HepG2 (cell line): ENCODE measurements around the gene PRPF38A. TPM values are rescaled to one million over a fixed set of nuclear protein-coding genes. Genes with fewer than 3 reads are reported as not detected.

ENCODE experiments used
- ATAC-seq: fragments of 200-7000 bp; cut with Tn5 transposase; 3 replicates; pipeline ENCODE4 v1.9.1; 2020; ENCODE audit warnings: mild to moderate bottlenecking, moderate library complexity
- BruUV-seq: library from RNA; stranded (reverse); fragments of 400-500 nt; replicated peaks from 2 replicates; lab custom pipeline; 2021; lab: Mats Ljungman, UMichigan
- CTCF ChIA-PET: fragments of 300-600 bp; formaldehyde crosslinking; extraction: SDS; loops from one replicate; lab custom pipeline; 2021; ENCODE audit warnings: low total read pairs, inconsistent platforms, low intra/inter-chr PET ratio; lab: Yijun Ruan, JAX
- POLR2A ChIA-PET: fragments of 350-600 bp; sonication (Branson Sonifier 250); formaldehyde crosslinking; loops from one replicate; lab custom pipeline; 2020; ENCODE audit warnings: antibody characterized with exemption, inconsistent platforms; lab: Yijun Ruan, JAX
- DNase-seq: peaks from one replicate; pipeline ENCODE4 v3.0.0-alpha.2; 2015; ENCODE audit warnings: low spot score
- FAIRE-seq: peaks from 3 replicates; lab custom pipeline; 2011; peaks lifted over from hg19 to GRCh38; lab: Jason Lieb, UNC
- H2AFZ ChIP-seq: one replicate; pipeline ENCODE4 v1.6.1; 2011; ENCODE audit warnings: low read length, inconsistent platforms
- H3K27ac ChIP-seq: fragments of 300-600 bp; 3 replicates; pipeline ENCODE4 v1.8.0; 2011; ENCODE audit warnings: mixed run types, mild to moderate bottlenecking, mixed read lengths, low read length, inconsistent platforms; ENCODE audit not compliant: insufficient read depth; ENCODE audit errors: extremely low read length
- H3K27me3 ChIP-seq, 2 experiments: fragments of 200-600 bp in 1 of 2; 2 replicates in 1 of 2; 3 replicates in 1 of 2; pipeline versions ENCODE4 v1.6.0 to v1.8.0; 2011; ENCODE audit warnings: low read length in 2 of 2, mild to moderate bottlenecking in 2 of 2, moderate library complexity in 2 of 2, inconsistent platforms in 1 of 2; ENCODE audit not compliant: insufficient read depth in 2 of 2, control insufficient read depth in 1 of 2
- H3K36me3 ChIP-seq, 2 experiments: fragments of 200-600 bp in 1 of 2; replicated peaks in 1 of 2; 2 replicates in 1 of 2; 3 replicates in 1 of 2; pipeline versions ENCODE4 v1.5.1 to v1.8.0; 2011; ENCODE audit warnings: low read length in 2 of 2, inconsistent platforms in 1 of 2; ENCODE audit not compliant: insufficient read depth in 2 of 2, control insufficient read depth in 1 of 2
- H3K4me1 ChIP-seq: 2 replicates; pipeline ENCODE4 v1.5.1; 2012; ENCODE audit warnings: low read length, inconsistent platforms; ENCODE audit not compliant: insufficient read depth
- H3K4me2 ChIP-seq: 2 replicates; pipeline ENCODE4 v1.6.0; 2011; ENCODE audit warnings: low read depth, low read length, inconsistent platforms
- H3K4me3 ChIP-seq, 3 experiments: fragments of 200-600 bp in 1 of 3; sonication (generic), shearing (Covaris generic) in 1 of 3; replicated peaks in 1 of 3; 2 replicates each; pipeline ENCODE4 v1.5.1; 2011 to 2016; ENCODE audit warnings: low read length in 3 of 3, inconsistent platforms in 2 of 3, low read depth in 2 of 3, mild to moderate bottlenecking in 2 of 3, control low read depth in 1 of 3, mixed read lengths in 1 of 3; ENCODE audit not compliant: insufficient read depth in 1 of 3
- H3K79me2 ChIP-seq: one replicate; pipeline ENCODE4 v1.6.1; 2011; ENCODE audit warnings: low read length, inconsistent platforms; ENCODE audit not compliant: insufficient read depth
- H3K9ac ChIP-seq: 2 replicates; pipeline ENCODE4 v1.6.0; 2011; ENCODE audit warnings: mild to moderate bottlenecking, low read depth, low read length, inconsistent platforms; ENCODE audit not compliant: insufficient read depth
- H3K9me3 ChIP-seq: 2 replicates; pipeline ENCODE4 v1.5.1; 2012; ENCODE audit warnings: mild to moderate bottlenecking, low read length
- H4K20me1 ChIP-seq: 2 replicates; pipeline ENCODE4 v1.6.0; 2011; ENCODE audit warnings: inconsistent platforms, mild to moderate bottlenecking, low read length, moderate library complexity; ENCODE audit not compliant: insufficient read depth
- AHDC1 ChIP-seq: sonication (generic); formaldehyde crosslinking; IDR thresholded peaks from 2 replicates; pipeline ENCODE4 v1.5.1; 2020; ENCODE audit warnings: mild to moderate bottlenecking, missing genetic modification reagents, borderline replicate concordance
- HCFC1 ChIP-seq: fragments of 150-350 bp; IDR thresholded peaks from 2 replicates; pipeline ENCODE4 v1.6.1; 2014; ENCODE audit warnings: low read depth, low read length
- ISL2 ChIP-seq: sonication (generic); formaldehyde crosslinking; IDR thresholded peaks from 2 replicates; pipeline ENCODE4 v1.5.0; 2020; ENCODE audit warnings: missing genetic modification reagents
- MIER2 ChIP-seq: IDR thresholded peaks from 2 replicates; pipeline ENCODE4 v1.6.1; 2016; ENCODE audit warnings: missing biosample characterization, missing genetic modification reagents
- NR2C2 ChIP-seq: sonication (generic); formaldehyde crosslinking; IDR thresholded peaks from 2 replicates; pipeline ENCODE4 v1.4.0; 2020; ENCODE audit warnings: missing genetic modification reagents, mild to moderate bottlenecking, moderate library complexity, borderline replicate concordance
- PAX8 ChIP-seq: sonication (generic); formaldehyde crosslinking; IDR thresholded peaks from 2 replicates; pipeline ENCODE4 v1.8.0; 2022; ENCODE audit warnings: mild to moderate bottlenecking, missing genetic modification reagents, borderline replicate concordance
- RFXAP ChIP-seq: sonication (generic); formaldehyde crosslinking; IDR thresholded peaks from 2 replicates; pipeline ENCODE4 v1.4.0; 2020; ENCODE audit warnings: missing genetic modification reagents, borderline replicate concordance
- RNF2 ChIP-seq: fragments of 450-650 bp; conservative IDR thresholded peaks from 2 replicates; pipeline ENCODE4 v1.6.1; 2016; ENCODE audit warnings: low read depth
- SP140L ChIP-seq: sonication (generic); formaldehyde crosslinking; IDR thresholded peaks from 2 replicates; pipeline ENCODE4 v1.4.0; 2020; ENCODE audit warnings: missing genetic modification reagents, borderline replicate concordance
- ZHX2 ChIP-seq, 2 experiments: sonication (generic) in 1 of 2; formaldehyde crosslinking in 1 of 2; IDR thresholded peaks; 2 replicates each; pipeline versions ENCODE4 v1.6.1 to v1.9.0; 2014 to 2022; ENCODE audit warnings: antibody characterized with exemption in 1 of 2, borderline replicate concordance in 1 of 2, inconsistent platforms in 1 of 2, low read depth in 1 of 2, missing genetic modification reagents in 1 of 2
- ZNF619 ChIP-seq: sonication (generic); formaldehyde crosslinking; IDR thresholded peaks from 2 replicates; pipeline ENCODE4 v1.4.0; 2020; ENCODE audit warnings: mild to moderate bottlenecking, missing genetic modification reagents
- ZNF672 ChIP-seq: sonication (generic); formaldehyde crosslinking; IDR thresholded peaks from 2 replicates; pipeline ENCODE4 v1.8.1; 2022; ENCODE audit warnings: missing genetic modification reagents
- ZNF773 ChIP-seq: sonication (generic); formaldehyde crosslinking; IDR thresholded peaks from 2 replicates; pipeline ENCODE4 v1.4.0; 2020; ENCODE audit warnings: missing genetic modification reagents, borderline replicate concordance
- ZNF891 ChIP-seq: sonication (generic); formaldehyde crosslinking; IDR thresholded peaks from 2 replicates; pipeline ENCODE4 v1.5.0; 2020; ENCODE audit warnings: mild to moderate bottlenecking, missing genetic modification reagents
- WGBS: methylation state at CpG from one replicate; pipeline ENCODE4 v1.1.6; 2017; ENCODE audit warnings: low lambda C conversion rate; 5-methylcytosine and 5-hydroxymethylcytosine counted together
- in situ Hi-C: cut with HindIII; loops from 2 replicates; pipeline ENCODE4 v1.10.0; 2017; ENCODE audit warnings: low pct_unique_long_range_greater_than_20kb; ENCODE audit not compliant: extremely low pct_ligation_motif_present
- intact Hi-C: fragments of 100-400 bp; cut with micrococcal nuclease; formaldehyde crosslinking; loops from one replicate; pipeline ENCODE4 v1.10.0; 2022; ENCODE audit not compliant: unreplicated experiment
- polyA plus RNA-seq, 8 experiments: library from polyadenylated mRNA; depleted of rRNA in 3 of 8; stranded (reverse) in 7 of 8; unstranded in 1 of 8; fragments of >200 nt; fragmentation: Illumina TruSeq in 4 of 8; extraction: Trizol in 4 of 8; gene quantifications; 2 replicates each; pipeline versions ENCODE4 v1.2.1 to v1.2.3, GENCODE V29; 2011 to 2016; ENCODE audit warnings: low read depth in 4 of 8, missing spikeins in 1 of 8, mixed read lengths in 1 of 8; ENCODE audit not compliant: insufficient read depth in 1 of 8
- total RNA-seq, 5 experiments: library from RNA; depleted of rRNA; stranded (reverse); fragments of >200 nt; fragmentation: Illumina TruSeq; extraction: Trizol; gene quantifications; 2 replicates each; pipeline ENCODE4 v1.2.3, GENCODE V29; 2016; ENCODE audit warnings: low read depth in 1 of 5

The PRPF38A gene
- total and polyA plus RNA-seq, 2 of the 13 experiments (the other 11 are each of a cell fraction or from before 2014, with no cell fraction given), result 18.3 to 45.5 TPM

GRCh38 chr1:52454127-52454526 is 49.7 kb downstream of the PRPF38A start:
- H2AFZ ChIP-seq, result no peak overlapping the region
- 100% methylated on average over 1 of the region's 1 CpG for WGBS
- no peak overlapping the region for H3K4me3 ChIP-seq
- ChIA-PET CTCF (no interaction called here), POLR2A (no interaction called here)
- no peaks in the 10 kb centered on the region for H3K27me3 ChIP-seq
- no TSS peak for BruUV-seq
- FAIRE-seq (no peak), DNase-seq (no peak), ATAC-seq (no peak)
- no peak for TF ChIP-seq ZHX2 (IDR thresholded peaks at IDR 0.05; ENCODE audit: low read depth)
- TF ChIP-seq ZHX2 (CRISPR knock-in tag; IDR thresholded peaks at IDR 0.05; ENCODE audit: borderline replicate concordance), result no peak
- no peak for TF ChIP-seq MIER2
- no peak for TF ChIP-seq ZNF891 (CRISPR knock-in tag)
- TF ChIP-seq RFXAP (CRISPR knock-in tag), result no peak
- TF ChIP-seq AHDC1 (CRISPR knock-in tag), result no peak
- no peak for TF ChIP-seq NR2C2 (CRISPR knock-in tag)
- no peak for TF ChIP-seq HCFC1
- TF ChIP-seq ZNF619 (CRISPR knock-in tag), result no peak
- TF ChIP-seq PAX8 (CRISPR knock-in tag), result no peak
- no peak for TF ChIP-seq RNF2
- no peak for TF ChIP-seq ZNF672 (CRISPR knock-in tag)
- TF ChIP-seq SP140L (CRISPR knock-in tag), result no peak
- no peak for TF ChIP-seq ISL2 (CRISPR knock-in tag)
- TF ChIP-seq ZNF773 (CRISPR knock-in tag), result no peak
- H3K4me1 ChIP-seq, result no peaks in the 10 kb centered on the region
- H3K36me3 ChIP-seq, result peaks cover 1 to 22% of the 10 kb centered on the region in 2 experiments; a peak in 3 of 5 replicates
- no peaks in the 10 kb centered on the region for H3K9me3 ChIP-seq
- H3K79me2 ChIP-seq, result no peaks in the 10 kb centered on the region
- in situ Hi-C loops (no loop called here), intact Hi-C loops (no loop called here)
- H3K27ac ChIP-seq, result no peak overlapping the region
- H3K9ac ChIP-seq, result no peak overlapping the region
- no peaks in the 10 kb centered on the region for H4K20me1 ChIP-seq
- no peak overlapping the region for H3K4me2 ChIP-seq
